HepG2 (cell line): ENCODE data around the gene PCIF1. TPM values are rescaled to one million over a fixed set of nuclear protein-coding genes. Genes with fewer than 3 reads are reported as not detected.
A peak's percentile ranks its signal among the peaks of the same experiment; 100 is the strongest.

Experiments used
- CBX2 ChIP-seq, 2 experiments: fragments of 200-600 bp in 1 of 2; sonication (generic); formaldehyde crosslinking in 1 of 2; IDR thresholded peaks; 2 replicates each; pipeline versions ENCODE4 v1.7.0 to v1.8.1; 2018 to 2022; ENCODE audit warnings: low read depth in 2 of 2, low read length in 1 of 2, mild to moderate bottlenecking in 1 of 2, missing genetic modification reagents in 1 of 2
- FIP1L1 ChIP-seq: fragments of 200-400 bp; formaldehyde crosslinking; IDR thresholded peaks from 2 replicates; pipeline ENCODE4 v1.6.1; 2018; ENCODE audit warnings: low read depth, mild to moderate bottlenecking, low read length, moderate library complexity, borderline replicate concordance; ENCODE audit not compliant: insufficient read depth
- GATAD2A ChIP-seq: IDR thresholded peaks from 2 replicates; pipeline ENCODE4 v1.6.1; 2016
- KAT8 ChIP-seq: IDR thresholded peaks from 2 replicates; pipeline ENCODE4 v1.6.1; 2016; ENCODE audit warnings: missing genetic modification reagents, missing compliant biosample characterization
- KDM6A ChIP-seq: IDR thresholded peaks from 2 replicates; pipeline ENCODE4 v1.6.1; 2016; ENCODE audit warnings: low read depth
- KLF11 ChIP-seq: IDR thresholded peaks from 2 replicates; pipeline ENCODE4 v1.6.1; 2016; ENCODE audit warnings: missing compliant biosample characterization
- KLF12 ChIP-seq: sonication (generic); formaldehyde crosslinking; IDR thresholded peaks from 2 replicates; pipeline ENCODE4 v1.4.0; 2020; ENCODE audit warnings: missing genetic modification reagents, borderline replicate concordance
- RELA ChIP-seq: sonication (generic); formaldehyde crosslinking; IDR thresholded peaks from 2 replicates; pipeline ENCODE4 v1.4.0; 2020; ENCODE audit warnings: missing genetic modification reagents
- SAP130 ChIP-seq: IDR thresholded peaks from 2 replicates; pipeline ENCODE4 v1.6.1; 2016; ENCODE audit warnings: low read depth
- SIX1 ChIP-seq: sonication (generic); formaldehyde crosslinking; IDR thresholded peaks from 2 replicates; pipeline ENCODE4 v1.4.0; 2020; ENCODE audit warnings: missing genetic modification reagents, borderline replicate concordance
- SIX4 ChIP-seq: sonication (generic); formaldehyde crosslinking; IDR thresholded peaks from 2 replicates; pipeline ENCODE4 v1.4.0; 2020; ENCODE audit warnings: missing genetic modification reagents
- SP4 ChIP-seq: sonication (generic); formaldehyde crosslinking; IDR thresholded peaks from 2 replicates; pipeline ENCODE4 v1.8.1; 2023; ENCODE audit warnings: mild to moderate bottlenecking, missing genetic modification reagents
- TOE1 ChIP-seq: sonication (generic); formaldehyde crosslinking; IDR thresholded peaks from 2 replicates; pipeline ENCODE4 v1.4.0; 2020; ENCODE audit warnings: mild to moderate bottlenecking, missing genetic modification reagents
- ZBTB10 ChIP-seq: sonication (generic); formaldehyde crosslinking; IDR thresholded peaks from 2 replicates; pipeline ENCODE4 v1.4.0; 2020; ENCODE audit warnings: missing genetic modification reagents, borderline replicate concordance
- ZBTB26 ChIP-seq: IDR thresholded peaks from 2 replicates; pipeline ENCODE4 v1.6.1; 2016; ENCODE audit warnings: missing compliant biosample characterization, missing genetic modification reagents, borderline replicate concordance
- ZBTB38 ChIP-seq: sonication (generic); formaldehyde crosslinking; IDR thresholded peaks from 2 replicates; pipeline ENCODE4 v1.5.1; 2020; ENCODE audit warnings: mild to moderate bottlenecking, missing genetic modification reagents
- ZFP62 ChIP-seq: sonication (generic); formaldehyde crosslinking; IDR thresholded peaks from 2 replicates; pipeline ENCODE4 v1.4.0; 2020; ENCODE audit warnings: missing genetic modification reagents
- ZFX ChIP-seq: sonication (generic); formaldehyde crosslinking; IDR thresholded peaks from 2 replicates; pipeline ENCODE4 v1.4.0; 2020; ENCODE audit warnings: mild to moderate bottlenecking, low read depth, missing genetic modification reagents, moderate library complexity
- ZNF256 ChIP-seq: sonication (generic); formaldehyde crosslinking; conservative IDR thresholded peaks from 2 replicates; pipeline ENCODE4 v1.4.0; 2020; ENCODE audit warnings: missing genetic modification reagents
- ZNF562 ChIP-seq: sonication (generic); formaldehyde crosslinking; IDR thresholded peaks from 2 replicates; pipeline ENCODE4 v1.8.0; 2022; ENCODE audit warnings: missing genetic modification reagents, borderline replicate concordance
- ZNF607 ChIP-seq: sonication (generic); formaldehyde crosslinking; IDR thresholded peaks from 2 replicates; pipeline ENCODE4 v1.5.1; 2020; ENCODE audit warnings: missing genetic modification reagents, mild to moderate bottlenecking, borderline replicate concordance
- ZNF629 ChIP-seq: sonication (generic); formaldehyde crosslinking; conservative IDR thresholded peaks from 2 replicates; pipeline ENCODE4 v1.5.0; 2020; ENCODE audit warnings: missing genetic modification reagents
- ZNF737 ChIP-seq: sonication (generic); formaldehyde crosslinking; IDR thresholded peaks from 2 replicates; pipeline ENCODE4 v1.5.0; 2020; ENCODE audit warnings: missing genetic modification reagents, mild to moderate bottlenecking, borderline replicate concordance
- ZNF891 ChIP-seq: sonication (generic); formaldehyde crosslinking; IDR thresholded peaks from 2 replicates; pipeline ENCODE4 v1.5.0; 2020; ENCODE audit warnings: mild to moderate bottlenecking, missing genetic modification reagents
- polyA plus RNA-seq, 8 experiments: library from polyadenylated mRNA; depleted of rRNA in 3 of 8; stranded (reverse) in 7 of 8; unstranded in 1 of 8; fragments of >200 nt; fragmentation: Illumina TruSeq in 4 of 8; extraction: Trizol in 4 of 8; gene quantifications; 2 replicates each; pipeline versions ENCODE4 v1.2.1 to v1.2.3, GENCODE V29; 2011 to 2016; ENCODE audit warnings: low read depth in 4 of 8, missing spikeins in 1 of 8, mixed read lengths in 1 of 8; ENCODE audit not compliant: insufficient read depth in 1 of 8
- total RNA-seq, 5 experiments: library from RNA; depleted of rRNA; stranded (reverse); fragments of >200 nt; fragmentation: Illumina TruSeq; extraction: Trizol; gene quantifications; 2 replicates each; pipeline ENCODE4 v1.2.3, GENCODE V29; 2016; ENCODE audit warnings: low read depth in 1 of 5

PCIF1 gene
- total and polyA plus RNA-seq, 2 of the 13 experiments (the other 11 are each of a cell fraction or from before 2014, with no cell fraction given), result 20.9 to 24.4 TPM

- TF ChIP-seq KDM6A (CRISPR knock-in tag) (peak; percentile 91; the same call in 1 of the 2 replicates), KLF11 (CRISPR knock-in tag) (no peak), GATAD2A (CRISPR knock-in tag) (peak; percentile 84), CBX2 (IDR thresholded peaks at IDR 0.05; ENCODE audit: low read depth, low read length) (no peak), CBX2 (CRISPR knock-in tag; IDR thresholded peaks at IDR 0.05; ENCODE audit: low read depth) (no peak), FIP1L1 (no peak), ZFP62 (CRISPR knock-in tag) (no peak), ZNF629 (0 out of 2 replicates have a peak, but pooled peaks have one; percentile 22), KLF12 (CRISPR knock-in tag) (no peak; the same call in 1 of the 2 replicates), SAP130 (CRISPR knock-in tag) (peak; percentile 87), ZNF562 (no peak), ZNF737 (CRISPR knock-in tag) (no peak), ZFX (CRISPR knock-in tag) (peak; percentile 81), RELA (CRISPR knock-in tag) (0 out of 2 replicates have a peak, but pooled peaks have one; percentile 5), KAT8 (CRISPR knock-in tag) (peak; percentile 72), ZNF256 (CRISPR knock-in tag) (no peak), SIX4 (no peak), ZBTB38 (peak; percentile 89; the same call in 1 of the 2 replicates), SP4 (CRISPR knock-in tag) (no peak), ZNF607 (CRISPR knock-in tag) (no peak; the same call in 1 of the 2 replicates), ZNF891 (CRISPR knock-in tag) (no peak; the same call in 1 of the 2 replicates), ZBTB10 (CRISPR knock-in tag) (no peak), SIX1 (CRISPR knock-in tag) (no peak), TOE1 (no peak), ZBTB26 (CRISPR knock-in tag) (no peak)
These were observed 25.1 kb upstream of the PCIF1 start (continued) for GRCh38 chr20:45909336-45909808.
